ENCODE results near the gene TMEM235. TPM values are rescaled to one million over a fixed set of nuclear protein-coding genes. Genes with fewer than 3 reads are reported as not detected.

TMEM235 gene
- total and polyA plus RNA-seq, 4 donors = not detected

GRCh38 chr17:78272181-78272913 lies 40.9 kb downstream of the TMEM235 start:
- Histone ChIP-seq H3K9me3 (ENCODE audit: control insufficient read depth, low read length) (no peaks in the 10 kb centered on the region), H3K27ac (ENCODE audit: low read depth in 1 of 2, low read length in 2 of 2) (no peak overlapping the region), H3K27me3 (ENCODE audit: control insufficient read depth in 1 of 2, insufficient read depth in 2 of 2, low read length in 1 of 2) (no peaks in the 10 kb centered on the region), H3K4me1 (ENCODE audit: control insufficient read depth in 1 of 2, insufficient read depth in 2 of 2, low read length in 2 of 2) (no peaks in the 10 kb centered on the region), H3K36me3 (ENCODE audit: control insufficient read depth in 1 of 2, insufficient read depth in 2 of 2, low read length in 1 of 2) (no peaks in the 10 kb centered on the region), H3K4me3 (ENCODE audit: low read length in 2 of 2) (no peak overlapping the region)
- ATAC-seq (ENCODE audit: low FRiP score) (no peak), DNase-seq (peak; percentile 68 to 72)
- intact Hi-C loops (cut with DNase I) = no loop called here
- 27 to 31% methylated on average over 17 of the region's 17 CpGs for WGBS, 2 donors

- DNase-seq (peak in 1 of 2 donors; percentile 51), ATAC-seq (ENCODE audit: low FRiP score) (no peak)
- WGBS, 2 donors = 52 to 58% methylated on average over 7 of the region's 7 CpGs
- no peaks in the 10 kb centered on the region for H3K4me1 ChIP-seq (ENCODE audit: control insufficient read depth in 1 of 2, insufficient read depth in 2 of 2, low read length in 2 of 2)
- intact Hi-C loops (cut with DNase I) = no loop called here
- H3K27ac ChIP-seq (ENCODE audit: low read depth in 1 of 2, low read length in 2 of 2) = no peak overlapping the region
- no peaks in the 10 kb centered on the region for H3K9me3 ChIP-seq (ENCODE audit: control insufficient read depth, low read length)
- no peaks in the 10 kb centered on the region for H3K36me3 ChIP-seq (ENCODE audit: control insufficient read depth in 1 of 2, insufficient read depth in 2 of 2, low read length in 1 of 2)
- no peaks in the 10 kb centered on the region for H3K27me3 ChIP-seq (ENCODE audit: control insufficient read depth in 1 of 2, insufficient read depth in 2 of 2, low read length in 1 of 2)
- H3K4me3 ChIP-seq (ENCODE audit: low read length in 2 of 2) = no peak overlapping the region
Measured at GRCh38 chr17:78272914-78273258, 41.5 kb downstream of the TMEM235 start.

GRCh38 chr17:78273813-78274212 lies 42.4 kb downstream of the TMEM235 start:
- 92 to 93% methylated on average over 6 of the region's 6 CpGs for WGBS, 2 donors
- ATAC-seq (ENCODE audit: low FRiP score) (no peak), DNase-seq (no peak)
- Histone ChIP-seq H3K36me3 (ENCODE audit: control insufficient read depth in 1 of 2, insufficient read depth in 2 of 2, low read length in 1 of 2) (no peaks in the 10 kb centered on the region), H3K9me3 (ENCODE audit: control insufficient read depth, low read length) (no peaks in the 10 kb centered on the region), H3K27ac (ENCODE audit: low read depth in 1 of 2, low read length in 2 of 2) (no peak overlapping the region), H3K4me1 (ENCODE audit: control insufficient read depth in 1 of 2, insufficient read depth in 2 of 2, low read length in 2 of 2) (no peaks in the 10 kb centered on the region), H3K4me3 (ENCODE audit: low read length in 2 of 2) (no peak overlapping the region), H3K27me3 (ENCODE audit: control insufficient read depth in 1 of 2, insufficient read depth in 2 of 2, low read length in 1 of 2) (no peaks in the 10 kb centered on the region)
- intact Hi-C loops (cut with DNase I) = no loop called here

GRCh38 chr17:78275355-78275754 lies 43.9 kb downstream of the TMEM235 start:
- intact Hi-C loops (cut with DNase I) = no loop called here
- H3K27ac ChIP-seq (ENCODE audit: low read depth in 1 of 2, low read length in 2 of 2) = no peak overlapping the region
- no peaks in the 10 kb centered on the region for H3K36me3 ChIP-seq (ENCODE audit: control insufficient read depth in 1 of 2, insufficient read depth in 2 of 2, low read length in 1 of 2)
- H3K4me1 ChIP-seq (ENCODE audit: control insufficient read depth in 1 of 2, insufficient read depth in 2 of 2, low read length in 2 of 2) = no peaks in the 10 kb centered on the region
- DNase-seq = no peak
- no peak overlapping the region for H3K4me3 ChIP-seq (ENCODE audit: low read length in 2 of 2)
- no peaks in the 10 kb centered on the region for H3K27me3 ChIP-seq (ENCODE audit: control insufficient read depth in 1 of 2, insufficient read depth in 2 of 2, low read length in 1 of 2)
- ATAC-seq (ENCODE audit: low FRiP score) = no peak
- WGBS, 2 donors = 91 to 92% methylated on average over 5 of the region's 5 CpGs
- no peaks in the 10 kb centered on the region for H3K9me3 ChIP-seq (ENCODE audit: control insufficient read depth, low read length)

GRCh38 chr17:78276098-78276887 lies 44.9 kb downstream of the TMEM235 start:
- Histone ChIP-seq H3K27me3 (ENCODE audit: control insufficient read depth in 1 of 2, insufficient read depth in 2 of 2, low read length in 1 of 2) (no peaks in the 10 kb centered on the region), H3K27ac (ENCODE audit: low read depth in 1 of 2, low read length in 2 of 2) (no peak overlapping the region), H3K9me3 (ENCODE audit: control insufficient read depth, low read length) (no peaks in the 10 kb centered on the region), H3K4me1 (ENCODE audit: control insufficient read depth in 1 of 2, insufficient read depth in 2 of 2, low read length in 2 of 2) (no peaks in the 10 kb centered on the region), H3K36me3 (ENCODE audit: control insufficient read depth in 1 of 2, insufficient read depth in 2 of 2, low read length in 1 of 2) (no peaks in the 10 kb centered on the region), H3K4me3 (ENCODE audit: low read length in 2 of 2) (no peak overlapping the region)
- no peak for ATAC-seq (ENCODE audit: low FRiP score)
- WGBS, 2 donors = 84 to 85% methylated on average over 15 of the region's 15 CpGs
- DNase-seq = no peak
- intact Hi-C loops (cut with DNase I) = no loop called here

GRCh38 chr17:78278139-78278741 lies 46.8 kb downstream of the TMEM235 start:
- no peaks in the 10 kb centered on the region for H3K9me3 ChIP-seq (ENCODE audit: control insufficient read depth, low read length)
- intact Hi-C loops (cut with DNase I) = no loop called here
- WGBS, 2 donors = 77 to 81% methylated on average over 11 of the region's 11 CpGs
- no peaks in the 10 kb centered on the region for H3K4me1 ChIP-seq (ENCODE audit: control insufficient read depth in 1 of 2, insufficient read depth in 2 of 2, low read length in 2 of 2)
- H3K27me3 ChIP-seq (ENCODE audit: control insufficient read depth in 1 of 2, insufficient read depth in 2 of 2, low read length in 1 of 2) = no peaks in the 10 kb centered on the region
- ATAC-seq (ENCODE audit: low FRiP score) (peak; percentile 39), DNase-seq (no peak)
- no peak overlapping the region for H3K4me3 ChIP-seq (ENCODE audit: low read length in 2 of 2)
- H3K36me3 ChIP-seq (ENCODE audit: control insufficient read depth in 1 of 2, insufficient read depth in 2 of 2, low read length in 1 of 2) = no peaks in the 10 kb centered on the region
- H3K27ac ChIP-seq (ENCODE audit: low read depth in 1 of 2, low read length in 2 of 2) = no peak overlapping the region

- Histone ChIP-seq H3K36me3 (ENCODE audit: control insufficient read depth in 1 of 2, insufficient read depth in 2 of 2, low read length in 1 of 2) (no peaks in the 10 kb centered on the region), H3K9me3 (ENCODE audit: control insufficient read depth, low read length) (no peaks in the 10 kb centered on the region), H3K4me1 (ENCODE audit: control insufficient read depth in 1 of 2, insufficient read depth in 2 of 2, low read length in 2 of 2) (no peaks in the 10 kb centered on the region), H3K4me3 (ENCODE audit: low read length in 2 of 2) (no peak overlapping the region), H3K27me3 (ENCODE audit: control insufficient read depth in 1 of 2, insufficient read depth in 2 of 2, low read length in 1 of 2) (no peaks in the 10 kb centered on the region), H3K27ac (ENCODE audit: low read depth in 1 of 2, low read length in 2 of 2) (no peak overlapping the region)
- DNase-seq = no peak
- WGBS, 2 donors = 77 to 92% methylated on average over 5 of the region's 5 CpGs
- ATAC-seq (ENCODE audit: low FRiP score) = peak; percentile 44
- intact Hi-C loops (cut with DNase I) = no loop called here
Measured at GRCh38 chr17:78279360-78279990, 48.0 kb downstream of the TMEM235 start.

- H3K4me1 ChIP-seq (ENCODE audit: control insufficient read depth in 1 of 2, insufficient read depth in 2 of 2, low read length in 2 of 2) = no peaks in the 10 kb centered on the region
- 86 to 88% methylated on average over 17 of the region's 17 CpGs for WGBS, 2 donors
- ATAC-seq (ENCODE audit: low FRiP score) = no peak
- no peak overlapping the region for H3K4me3 ChIP-seq (ENCODE audit: low read length in 2 of 2)
- no peaks in the 10 kb centered on the region for H3K27me3 ChIP-seq (ENCODE audit: control insufficient read depth in 1 of 2, insufficient read depth in 2 of 2, low read length in 1 of 2)
- no peaks in the 10 kb centered on the region for H3K36me3 ChIP-seq (ENCODE audit: control insufficient read depth in 1 of 2, insufficient read depth in 2 of 2, low read length in 1 of 2)
- H3K9me3 ChIP-seq (ENCODE audit: control insufficient read depth, low read length) = no peaks in the 10 kb centered on the region
- DNase-seq = peak in 1 of 2 donors; percentile 44
- no peak overlapping the region for H3K27ac ChIP-seq (ENCODE audit: low read depth in 1 of 2, low read length in 2 of 2)
- intact Hi-C loops (cut with DNase I) = no loop called here
Measured at GRCh38 chr17:78281249-78281845, 49.9 kb downstream of the TMEM235 start.
